ES-I3 (cell line): ENCODE measurements around the gene RASL12.
"Not testable (repeated sequence)": the region's sequence is repeated elsewhere in the genome, so short reads cannot be mapped to it uniquely, and the experiment has no call there.

Source experiments
- H3K36me3 ChIP-seq: 2 replicates; pipeline ENCODE4 v1.6.1; 2013; ENCODE audit warnings: mild to moderate bottlenecking, low read length, control low read depth, moderate library complexity; ENCODE audit not compliant: insufficient read depth
- H3K4me1 ChIP-seq: 2 replicates; pipeline ENCODE4 v1.6.1; 2013; ENCODE audit warnings: mild to moderate bottlenecking, control low read depth, low read length; ENCODE audit not compliant: insufficient read depth
- H3K9ac ChIP-seq: 2 replicates; pipeline ENCODE4 v1.6.1; 2013; ENCODE audit warnings: low read depth, mild to moderate bottlenecking, low read length, moderate library complexity
- H3K9me3 ChIP-seq: 2 replicates; pipeline ENCODE4 v1.6.1; 2013; ENCODE audit warnings: mild to moderate bottlenecking, low read length, moderate library complexity; ENCODE audit not compliant: control insufficient read depth, insufficient read depth

RASL12 gene

GRCh38 chr15:65096481-65097385, 28.9 kb upstream of the RASL12 start:
- H3K9ac ChIP-seq = no peak overlapping the region
- H3K4me1 ChIP-seq = peaks cover 5% of the 10 kb centered on the region; the same call in 1 of the 2 replicates
- H3K36me3 ChIP-seq = no peaks in the 10 kb centered on the region; the same call in 1 of the 2 replicates
- no peaks in the 10 kb centered on the region for H3K9me3 ChIP-seq

GRCh38 chr15:65095747-65096104, 27.9 kb upstream of the RASL12 start:
- no peaks in the 10 kb centered on the region for H3K9me3 ChIP-seq
- no peaks in the 10 kb centered on the region; the same call in 1 of the 2 replicates for H3K36me3 ChIP-seq
- peaks cover 5% of the 10 kb centered on the region; the same call in 1 of the 2 replicates for H3K4me1 ChIP-seq
- no peak overlapping the region for H3K9ac ChIP-seq

- Histone ChIP-seq H3K9ac (no peak overlapping the region), H3K9me3 (no peaks in the 10 kb centered on the region), H3K4me1 (peaks cover 5% of the 10 kb centered on the region; the same call in 1 of the 2 replicates), H3K36me3 (no peaks in the 10 kb centered on the region; the same call in 1 of the 2 replicates)
Observed at GRCh38 chr15:65095011-65095746, 27.4 kb upstream of the RASL12 start.

DNA sequence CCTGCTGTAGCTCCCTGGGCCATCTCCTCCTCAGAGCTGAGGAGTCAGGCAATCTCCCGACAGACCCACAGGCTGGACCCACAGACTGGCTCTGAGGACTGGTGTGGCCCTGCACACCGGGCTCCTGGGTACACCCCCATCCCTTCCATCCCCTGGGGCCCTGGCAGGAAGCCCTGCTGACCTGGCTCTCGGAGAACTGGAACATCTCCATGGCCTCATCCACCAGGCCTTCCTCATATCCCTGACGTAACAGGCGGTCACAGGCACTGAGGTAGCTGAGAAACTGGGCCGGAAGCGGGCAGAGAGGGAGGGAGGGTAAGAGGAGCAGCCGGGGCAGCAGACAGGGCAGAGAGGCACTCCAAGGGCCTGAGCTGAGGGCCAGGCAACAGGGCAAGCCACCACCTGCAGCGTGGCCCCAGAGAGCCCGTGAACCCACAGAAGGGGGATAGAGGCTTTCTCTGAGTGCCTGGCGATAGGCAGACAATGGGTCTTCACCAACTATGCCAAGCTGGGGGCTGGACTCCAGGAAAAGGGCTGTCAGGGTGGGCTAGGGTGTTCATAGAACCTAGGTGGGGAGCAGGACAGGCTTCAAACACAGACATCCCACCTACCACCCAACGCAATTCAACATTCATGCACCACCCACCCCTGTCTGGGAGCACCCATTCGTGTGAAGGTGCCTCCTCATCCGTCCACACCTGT, 26.7 kb upstream of the RASL12 start:
- no peak overlapping the region for H3K9ac ChIP-seq
- no peaks in the 10 kb centered on the region for H3K9me3 ChIP-seq
- H3K36me3 ChIP-seq = no peaks in the 10 kb centered on the region; the same call in 1 of the 2 replicates
- H3K4me1 ChIP-seq = peaks cover 5% of the 10 kb centered on the region; the same call in 1 of the 2 replicates

DNA sequence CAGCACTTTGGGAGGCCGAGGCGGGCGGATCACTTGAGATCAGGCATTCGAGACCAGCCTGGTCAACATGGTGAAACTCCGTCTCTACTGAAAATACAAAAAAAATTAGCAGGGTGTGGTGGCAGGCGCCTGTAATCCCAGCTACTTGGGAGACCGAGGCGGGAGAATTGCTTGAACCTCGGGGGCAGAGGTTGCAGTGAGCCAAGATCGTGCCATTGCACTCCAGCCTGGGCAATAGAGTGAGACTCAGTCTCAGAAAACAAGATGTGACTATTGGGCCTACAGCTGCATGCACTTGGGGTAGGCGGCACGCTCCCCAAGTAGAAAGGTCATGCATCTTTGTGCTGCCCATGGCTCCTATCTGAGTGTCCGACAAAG, 26.0 kb upstream of the RASL12 start:
- not testable (repeated sequence) for H3K4me1 ChIP-seq, H3K9ac ChIP-seq, H3K36me3 ChIP-seq, H3K9me3 ChIP-seq

GRCh38 chr15:65092911-65093792, 25.4 kb upstream of the RASL12 start:
- no peaks in the 10 kb centered on the region for H3K9me3 ChIP-seq
- peaks cover 5% of the 10 kb centered on the region; the same call in 1 of the 2 replicates for H3K4me1 ChIP-seq
- no peak overlapping the region for H3K9ac ChIP-seq
- no peaks in the 10 kb centered on the region for H3K36me3 ChIP-seq

DNA sequence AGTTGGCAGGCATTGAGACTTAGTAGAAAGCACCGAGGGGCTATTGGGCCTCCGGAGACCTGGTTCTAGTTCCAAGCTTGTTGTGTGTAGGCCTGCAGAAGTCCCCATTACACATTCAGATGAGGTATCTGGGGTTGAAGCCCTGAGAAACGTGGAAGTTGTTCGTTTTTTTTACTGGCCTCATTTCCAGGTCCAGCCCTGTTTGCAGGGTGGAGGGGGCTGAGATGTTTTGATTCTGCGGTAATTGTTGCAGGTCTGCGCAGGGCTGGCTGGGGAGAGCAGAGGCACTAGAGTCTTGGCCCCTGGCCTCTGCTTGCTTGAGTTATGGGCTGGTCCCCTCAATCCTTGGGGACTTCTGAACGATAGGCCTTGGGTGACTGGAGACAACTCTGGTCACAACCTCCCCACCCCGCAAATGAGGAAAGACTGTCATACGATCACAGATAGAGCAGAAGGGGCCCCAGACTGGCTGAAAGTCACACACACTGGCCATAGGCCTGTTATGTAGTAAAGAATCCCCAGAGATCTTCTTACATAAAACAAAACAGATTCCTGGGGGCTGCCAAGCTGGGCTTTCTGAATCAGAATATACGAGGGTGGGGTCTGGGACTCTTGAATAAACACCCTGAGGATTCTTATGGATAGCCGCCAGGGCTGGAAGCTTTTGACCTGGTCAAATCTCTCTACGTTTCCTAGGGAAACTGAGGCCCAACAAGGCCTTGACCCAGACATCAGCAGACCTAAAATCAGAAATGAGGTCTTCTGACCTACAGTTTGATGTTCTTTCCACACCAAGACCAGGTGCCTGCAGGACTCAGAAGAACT, 24.4 kb upstream of the RASL12 start:
- H3K4me1 ChIP-seq = peaks cover 4% of the 10 kb centered on the region; the same call in 1 of the 2 replicates

DNA sequence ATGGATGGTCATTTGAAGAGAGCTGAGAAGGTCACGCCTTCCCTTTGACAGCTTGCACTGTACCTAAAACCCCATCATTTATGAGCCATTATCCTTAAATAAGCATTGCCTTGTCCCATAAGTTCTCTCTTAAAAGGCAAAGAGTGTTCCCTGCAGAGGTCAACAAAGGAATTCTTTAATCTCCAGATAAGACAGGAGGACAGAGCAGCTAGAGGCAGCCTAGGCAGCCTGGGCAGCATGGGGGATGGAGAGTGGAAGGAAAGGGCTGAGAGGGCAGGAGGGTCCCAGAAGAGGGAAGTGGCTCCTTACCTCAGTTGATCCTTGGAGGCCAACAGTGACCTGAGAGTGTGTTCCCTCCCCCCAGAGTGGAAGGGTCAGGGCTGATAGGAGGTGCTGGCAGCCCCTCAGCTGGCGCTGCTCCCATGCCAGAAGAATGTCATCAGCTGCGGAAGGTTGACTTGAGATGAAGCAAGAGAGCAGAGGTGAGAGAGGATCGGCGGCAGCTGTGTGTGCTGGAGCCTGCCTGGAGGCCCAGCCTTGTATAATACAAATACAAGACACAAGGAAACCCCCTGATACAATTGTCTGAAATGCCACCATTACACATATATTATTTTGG, 21.5 kb upstream of the RASL12 start:
- no peaks in the 10 kb centered on the region for H3K36me3 ChIP-seq
- H3K9ac ChIP-seq = no peak overlapping the region
- peaks cover 4% of the 10 kb centered on the region for H3K4me1 ChIP-seq
- no peaks in the 10 kb centered on the region for H3K9me3 ChIP-seq

More for the DNA sequence above, 24.4 kb upstream of the RASL12 start:
- H3K36me3 ChIP-seq = no peaks in the 10 kb centered on the region
- H3K9ac ChIP-seq = no peak overlapping the region
- H3K9me3 ChIP-seq = no peaks in the 10 kb centered on the region

DNA sequence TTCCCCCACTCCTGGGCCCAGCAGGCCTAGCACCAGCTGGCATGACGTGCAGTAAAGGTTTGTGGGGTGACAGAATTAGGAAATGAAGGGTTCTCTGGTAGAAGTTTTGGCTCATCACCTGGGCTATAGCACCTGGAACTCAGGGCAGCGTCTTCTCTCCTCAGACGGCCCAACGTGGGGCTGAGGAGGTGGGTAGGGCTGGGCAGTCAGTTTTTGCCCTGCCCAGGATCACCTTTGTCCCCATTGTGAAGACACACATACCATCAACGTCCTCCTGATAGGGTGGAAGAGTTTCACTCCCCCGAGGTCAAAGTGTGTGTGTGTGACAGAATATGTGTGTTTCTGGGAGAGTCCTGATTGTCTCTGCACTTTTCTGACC, 20.8 kb upstream of the RASL12 start:
- no peaks in the 10 kb centered on the region for H3K36me3 ChIP-seq
- H3K4me1 ChIP-seq = peaks cover 10% of the 10 kb centered on the region
- no peaks in the 10 kb centered on the region for H3K9me3 ChIP-seq
- H3K9ac ChIP-seq = no peak overlapping the region

GRCh38 chr15:65087873-65088642, 20.3 kb upstream of the RASL12 start:
- Histone ChIP-seq H3K4me1 (peaks cover 14% of the 10 kb centered on the region), H3K9ac (no peak overlapping the region), H3K9me3 (no peaks in the 10 kb centered on the region), H3K36me3 (no peaks in the 10 kb centered on the region)

DNA sequence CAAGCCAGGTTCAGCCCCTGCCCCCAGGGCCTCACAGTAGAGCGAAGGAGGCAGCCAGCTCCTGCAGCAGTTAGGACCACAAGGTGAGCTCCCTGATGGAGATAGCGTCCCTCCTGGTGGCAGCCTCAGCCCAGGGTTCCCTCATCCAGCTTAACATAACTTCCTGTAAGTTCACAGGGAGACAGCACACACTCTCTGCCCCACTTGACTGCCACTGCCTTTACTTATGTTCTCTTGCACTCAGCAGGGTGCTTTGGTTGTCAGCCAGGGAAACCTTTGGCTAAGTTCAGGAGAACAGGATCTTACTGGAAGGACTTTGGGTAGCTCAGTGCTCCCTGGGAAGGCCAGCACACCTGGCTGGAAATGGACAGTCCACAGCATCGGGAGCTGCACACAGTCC, 19.6 kb upstream of the RASL12 start:
- H3K9ac ChIP-seq = no peak overlapping the region
- no peaks in the 10 kb centered on the region for H3K36me3 ChIP-seq
- H3K4me1 ChIP-seq = peaks cover 21% of the 10 kb centered on the region
- H3K9me3 ChIP-seq = no peaks in the 10 kb centered on the region

- H3K4me1 ChIP-seq = peaks cover 27% of the 10 kb centered on the region
- no peaks in the 10 kb centered on the region for H3K9me3 ChIP-seq
- H3K9ac ChIP-seq = no peak overlapping the region
- no peaks in the 10 kb centered on the region for H3K36me3 ChIP-seq
Observed at GRCh38 chr15:65086680-65087111, 18.9 kb upstream of the RASL12 start.
